Adipocyte (in vitro differentiated cells): Measurements from ENCODE around the gene KRT13.

ENCODE experiments used
- DNase-seq: peaks from one replicate; pipeline ENCODE4 v3.0.0-alpha.2; 2015; ENCODE audit warnings: low read depth
- H3K27me3 ChIP-seq: replicated peaks from 2 replicates; pipeline ENCODE4 v1.7.0; 2013; ENCODE audit warnings: mild to moderate bottlenecking, low read length, moderate library complexity; ENCODE audit not compliant: control insufficient read depth, insufficient read depth
- H3K36me3 ChIP-seq: 2 replicates; pipeline ENCODE4 v1.7.0; 2013; ENCODE audit warnings: low read length, mild to moderate bottlenecking, moderate library complexity; ENCODE audit not compliant: control insufficient read depth, insufficient read depth, severe bottlenecking
- H3K4me1 ChIP-seq: 2 replicates; pipeline ENCODE4 v1.7.0; 2013; ENCODE audit warnings: mild to moderate bottlenecking, low read length, moderate library complexity; ENCODE audit not compliant: control insufficient read depth, insufficient read depth
- H3K4me3 ChIP-seq: 2 replicates; pipeline ENCODE4 v1.7.0; 2013; ENCODE audit warnings: mild to moderate bottlenecking, low read length, moderate library complexity
- H3K9ac ChIP-seq: 2 replicates; pipeline ENCODE4 v1.7.0; 2013; ENCODE audit warnings: mild to moderate bottlenecking, low read length, moderate library complexity
- H3K9me3 ChIP-seq: 2 replicates; pipeline ENCODE4 v1.7.0; 2013; ENCODE audit warnings: mild to moderate bottlenecking, low read length, moderate library complexity; ENCODE audit not compliant: control insufficient read depth

Gene KRT13

GRCh38 chr17:41478237-41478636 is 27.2 kb downstream of the KRT13 start:
- Histone ChIP-seq H3K4me1 (no peaks in the 10 kb centered on the region), H3K27me3 (peaks cover 32% of the 10 kb centered on the region), H3K36me3 (no peaks in the 10 kb centered on the region), H3K9ac (no peak overlapping the region), H3K9me3 (peaks cover 5% of the 10 kb centered on the region), H3K4me3 (no peak overlapping the region)
- DNase-seq = no peak

GRCh38 chr17:41476866-41477815 is 28.3 kb downstream of the KRT13 start:
- H3K4me3 ChIP-seq = no peak overlapping the region
- H3K4me1 ChIP-seq = no peaks in the 10 kb centered on the region
- peaks cover 6% of the 10 kb centered on the region for H3K9me3 ChIP-seq
- peaks cover 29% of the 10 kb centered on the region for H3K27me3 ChIP-seq
- H3K36me3 ChIP-seq = no peaks in the 10 kb centered on the region
- no peak for DNase-seq
- no peak overlapping the region for H3K9ac ChIP-seq

GRCh38 chr17:41475421-41475820 is 30.0 kb downstream of the KRT13 start:
- H3K9me3 ChIP-seq = peaks cover 20% of the 10 kb centered on the region
- DNase-seq = no peak
- H3K4me3 ChIP-seq = no peak overlapping the region
- H3K27me3 ChIP-seq = peaks cover 25% of the 10 kb centered on the region
- no peak overlapping the region for H3K9ac ChIP-seq
- no peaks in the 10 kb centered on the region for H3K36me3 ChIP-seq
- H3K4me1 ChIP-seq = no peaks in the 10 kb centered on the region

- no peaks in the 10 kb centered on the region for H3K4me1 ChIP-seq
- no peak for DNase-seq
- H3K36me3 ChIP-seq = no peaks in the 10 kb centered on the region
- H3K4me3 ChIP-seq = no peak overlapping the region
- H3K27me3 ChIP-seq = peaks cover 25% of the 10 kb centered on the region
- peaks cover 20% of the 10 kb centered on the region for H3K9me3 ChIP-seq
- no peak overlapping the region for H3K9ac ChIP-seq
Measured at GRCh38 chr17:41474863-41475262, 30.5 kb downstream of the KRT13 start.

- Histone ChIP-seq H3K27me3 (peaks cover 29% of the 10 kb centered on the region), H3K4me1 (peaks cover 9% of the 10 kb centered on the region), H3K9me3 (peaks cover 28% of the 10 kb centered on the region), H3K4me3 (no peak overlapping the region), H3K36me3 (no peaks in the 10 kb centered on the region), H3K9ac (no peak overlapping the region)
- no peak for DNase-seq
Measured at GRCh38 chr17:41468346-41468745, 37.1 kb downstream of the KRT13 start.

- Histone ChIP-seq H3K4me3 (no peak overlapping the region), H3K27me3 (peaks cover 31% of the 10 kb centered on the region), H3K36me3 (no peaks in the 10 kb centered on the region), H3K9ac (no peak overlapping the region), H3K4me1 (peaks cover 9% of the 10 kb centered on the region), H3K9me3 (peaks cover 28% of the 10 kb centered on the region)
- DNase-seq = no peak
Measured at GRCh38 chr17:41467561-41467960, 37.9 kb downstream of the KRT13 start.

- no peaks in the 10 kb centered on the region for H3K36me3 ChIP-seq
- no peak within 1 kb of the TSS for H3K9ac ChIP-seq
- DNase-seq = no peak
- peaks cover 37% of the 10 kb centered on the region for H3K27me3 ChIP-seq
- H3K4me1 ChIP-seq = peaks cover 9% of the 10 kb centered on the region
- peaks cover 25% of the 10 kb centered on the region for H3K9me3 ChIP-seq
- no peak within 1 kb of the TSS for H3K4me3 ChIP-seq
Measured at GRCh38 chr17:41466988-41467387, 38.4 kb downstream of the KRT13 start, which contains the start of gene KRT32. Gene KRT32, minus strand, starts transcription at chr17:41467386. Its CDS starts 61 bp downstream, at chr17:41467325.

- no peaks in the 10 kb centered on the region for H3K36me3 ChIP-seq
- H3K9ac ChIP-seq = no peak overlapping the region
- H3K27me3 ChIP-seq = peaks cover 53% of the 10 kb centered on the region
- peak; percentile 76 for DNase-seq
- peaks cover 13% of the 10 kb centered on the region for H3K9me3 ChIP-seq
- no peak overlapping the region for H3K4me3 ChIP-seq
- peaks cover 9% of the 10 kb centered on the region for H3K4me1 ChIP-seq
Measured at GRCh38 chr17:41464682-41465081, 40.7 kb downstream of the KRT13 start.

- H3K4me3 ChIP-seq = no peak overlapping the region
- H3K4me1 ChIP-seq = peaks cover 9% of the 10 kb centered on the region
- no peak overlapping the region for H3K9ac ChIP-seq
- peaks cover 13% of the 10 kb centered on the region for H3K9me3 ChIP-seq
- no peaks in the 10 kb centered on the region for H3K36me3 ChIP-seq
- no peak for DNase-seq
- peaks cover 55% of the 10 kb centered on the region for H3K27me3 ChIP-seq
Measured at GRCh38 chr17:41464173-41464572, 41.2 kb downstream of the KRT13 start.

- H3K9ac ChIP-seq = no peak overlapping the region
- H3K36me3 ChIP-seq = no peaks in the 10 kb centered on the region
- DNase-seq = no peak
- H3K9me3 ChIP-seq = peaks cover 11% of the 10 kb centered on the region
- peaks cover 9% of the 10 kb centered on the region for H3K4me1 ChIP-seq
- H3K4me3 ChIP-seq = no peak overlapping the region
- peaks cover 56% of the 10 kb centered on the region for H3K27me3 ChIP-seq
Measured at GRCh38 chr17:41463746-41464145, 41.7 kb downstream of the KRT13 start.

GRCh38 chr17:41462705-41463104 is 42.7 kb downstream of the KRT13 start:
- H3K36me3 ChIP-seq = no peaks in the 10 kb centered on the region
- no peak overlapping the region for H3K9ac ChIP-seq
- H3K27me3 ChIP-seq = peaks cover 61% of the 10 kb centered on the region
- DNase-seq = no peak
- H3K4me3 ChIP-seq = no peak overlapping the region
- H3K9me3 ChIP-seq = peaks cover under 1% of the 10 kb centered on the region
- peaks cover 9% of the 10 kb centered on the region for H3K4me1 ChIP-seq
